Gastrocnemius medialis (tissue), 4 donors: ENCODE data around the gene BMPR2. TPM values are rescaled to one million over a fixed set of nuclear protein-coding genes. Genes with fewer than 3 reads are reported as not detected.

ENCODE experiments used
- ATAC-seq, 2 donors: fragments of 150-250 bp; one replicate each; pipeline ENCODE4 v1.9.1; 2016
- DNase-seq, 2 donors: peaks; one replicate each; pipeline ENCODE4 v3.0.0-alpha.2; 2019
- H3K27ac ChIP-seq, 4 donors: fragments of 200-600 bp; sonication (generic); 1 replicate in 1 of 4; 2 replicates in 3 of 4; pipeline ENCODE4 v1.5.1; 2016 to 2018; ENCODE audit warnings: mild to moderate bottlenecking in 2 of 4, moderate library complexity in 1 of 4
- H3K27me3 ChIP-seq, 3 donors: fragments of 200-600 bp; sonication (generic) in 2 of 3; 1 replicate in 1 of 3; 2 replicates in 2 of 3; pipeline versions ENCODE4 v1.5.1 to v1.6.0; 2016 to 2019; ENCODE audit warnings: mild to moderate bottlenecking in 1 of 3, moderate library complexity in 1 of 3
- H3K36me3 ChIP-seq, 2 donors: fragments of 200-600 bp; sonication (generic) in 1 of 2; one replicate each; pipeline ENCODE4 v1.5.1; 2017 to 2018
- H3K4me1 ChIP-seq, 2 donors: fragments of 200-600 bp; sonication (generic) in 1 of 2; one replicate each; pipeline ENCODE4 v1.5.1; 2016 to 2017; ENCODE audit warnings: mild to moderate bottlenecking in 2 of 2
- H3K4me3 ChIP-seq, 4 donors: fragments of 200-600 bp; sonication (generic) in 3 of 4; 1 replicate in 1 of 4; 2 replicates in 3 of 4; pipeline ENCODE4 v1.5.1; 2016 to 2019; ENCODE audit warnings: mild to moderate bottlenecking in 2 of 4
- H3K9me3 ChIP-seq, 3 donors: fragments of 200-600 bp; sonication (generic) in 2 of 3; 1 replicate in 1 of 3; 2 replicates in 2 of 3; pipeline ENCODE4 v1.5.1; 2016 to 2019
- CTCF ChIP-seq, 5 experiments: fragments of 450-650 bp in 3 of 5; fragments of 200-600 bp in 2 of 5; sonication (generic) in 2 of 5; IDR thresholded peaks in 4 of 5; conservative IDR thresholded peaks in 1 of 5; 1 replicate in 4 of 5; 2 replicates in 1 of 5; pipeline ENCODE4 v1.5.1; 2016 to 2019; ENCODE audit warnings: antibody characterized with exemption in 5 of 5, mild to moderate bottlenecking in 3 of 5, moderate library complexity in 3 of 5
- POLR2A ChIP-seq, 2 donors: fragments of 450-650 bp; IDR thresholded peaks; one replicate each; pipeline ENCODE4 v1.6.1; 2017; ENCODE audit warnings: antibody characterized with exemption in 2 of 2, mild to moderate bottlenecking in 2 of 2, moderate library complexity in 2 of 2
- in situ Hi-C, 4 donors: fragments of 200-750 bp; cut with MboI; loops; one replicate each; pipeline versions ENCODE4 v1.15.0 to v1.8.0; 2017; ENCODE audit warnings: low sequenced_read_pairs in 4 of 4
- intact Hi-C: fragments of 100-400 bp; cut with DNase I; formaldehyde crosslinking; loops from one replicate; pipeline ENCODE4 v1.15.1; 2023; ENCODE audit warnings: low total_unique reads
- total RNA-seq, 4 donors: library from RNA; depleted of rRNA; stranded (reverse); fragments of >200 nt; gene quantifications; one replicate each; pipeline versions ENCODE4 v1.1.0 to v1.2.3, GENCODE V29; 2016

The BMPR2 gene
- total RNA-seq, 4 donors from 2014 or later, result 25.0 to 35.0 (median 27.2) TPM

GRCh38 chr2:202337706-202338346 lies 38.3 kb upstream of the BMPR2 start:
- Histone ChIP-seq H3K4me3 (no peak overlapping the region), H3K27ac (no peak overlapping the region), H3K9me3 (no peaks in the 10 kb centered on the region), H3K27me3 (no peaks in the 10 kb centered on the region), H3K36me3 (no peaks in the 10 kb centered on the region), H3K4me1 (no peaks in the 10 kb centered on the region)
- DNase-seq (no peak), ATAC-seq (no peak)
- intact Hi-C loops (no loop called here), in situ Hi-C loops (no loop called here)
- TF ChIP-seq CTCF (IDR thresholded peaks at IDR 0.05 in 4 of 5, conservative IDR thresholded peaks at IDR 0.05 in 1 of 5) (no peak), POLR2A (IDR thresholded peaks at IDR 0.05) (no peak)

GRCh38 chr2:202339071-202339870 lies 36.9 kb upstream of the BMPR2 start:
- TF ChIP-seq CTCF (IDR thresholded peaks at IDR 0.05 in 4 of 5, conservative IDR thresholded peaks at IDR 0.05 in 1 of 5), result no peak
- TF ChIP-seq POLR2A (IDR thresholded peaks at IDR 0.05), result no peak
- in situ Hi-C loops, result no loop called here
- no peak for ATAC-seq
- no peak overlapping the region for H3K4me3 ChIP-seq
- H3K27me3 ChIP-seq, result no peaks in the 10 kb centered on the region
- H3K27ac ChIP-seq, result no peak overlapping the region
- DNase-seq, result no peak
- intact Hi-C loops, result no loop called here
- H3K36me3 ChIP-seq, result no peaks in the 10 kb centered on the region
- no peaks in the 10 kb centered on the region for H3K4me1 ChIP-seq
- H3K9me3 ChIP-seq, result no peaks in the 10 kb centered on the region

GRCh38 chr2:202344178-202344577 lies 31.9 kb upstream of the BMPR2 start:
- TF ChIP-seq CTCF (IDR thresholded peaks at IDR 0.05 in 4 of 5, conservative IDR thresholded peaks at IDR 0.05 in 1 of 5) (no peak), POLR2A (IDR thresholded peaks at IDR 0.05) (no peak)
- H3K27ac ChIP-seq, result no peak overlapping the region
- DNase-seq (no peak), ATAC-seq (no peak)
- no peak overlapping the region for H3K4me3 ChIP-seq
- H3K4me1 ChIP-seq, result no peaks in the 10 kb centered on the region
- H3K9me3 ChIP-seq, result no peaks in the 10 kb centered on the region
- H3K36me3 ChIP-seq, result no peaks in the 10 kb centered on the region
- no peaks in the 10 kb centered on the region for H3K27me3 ChIP-seq
- in situ Hi-C loops, result no loop called here
- intact Hi-C loops, result no loop called here

- in situ Hi-C loops (no loop called here), intact Hi-C loops (no loop called here)
- Histone ChIP-seq H3K36me3 (no peaks in the 10 kb centered on the region), H3K4me3 (no peak overlapping the region), H3K27ac (no peak overlapping the region), H3K9me3 (no peaks in the 10 kb centered on the region), H3K27me3 (no peaks in the 10 kb centered on the region), H3K4me1 (no peaks in the 10 kb centered on the region)
- ATAC-seq, result no peak
- no peak for DNase-seq
- TF ChIP-seq CTCF (IDR thresholded peaks at IDR 0.05 in 4 of 5, conservative IDR thresholded peaks at IDR 0.05 in 1 of 5) (no peak), POLR2A (IDR thresholded peaks at IDR 0.05) (no peak)
Observed at GRCh38 chr2:202346180-202346579, 29.9 kb upstream of the BMPR2 start.
